ENCODE data around the gene UCHL5.

UCHL5 gene

GRCh38 chr1:193079187-193079586 is 20.0 kb upstream of the UCHL5 start:
- Histone ChIP-seq H3K4me1 (ENCODE audit: insufficient read depth, insufficient read length) (no peaks in the 10 kb centered on the region), H3K27me3 (ENCODE audit: insufficient read depth, insufficient read length) (no peaks in the 10 kb centered on the region), H3K4me3 (ENCODE audit: insufficient read length, low read depth) (no peak overlapping the region), H3K9ac (ENCODE audit: insufficient read length, low read depth) (no peak overlapping the region), H3K9me3 (ENCODE audit: insufficient read depth, low read length) (peaks cover 18% of the 10 kb centered on the region), H3K36me3 (ENCODE audit: insufficient read depth, insufficient read length, low read length) (peaks cover 80% of the 10 kb centered on the region)
- TF ChIP-seq YY1 (IDR thresholded peaks at IDR 0.05; ENCODE audit: insufficient read depth, insufficient read length) (no peak), SUZ12 (IDR thresholded peaks at IDR 0.05; ENCODE audit: extremely low read depth, insufficient read depth, insufficient read length) (no peak), ZNF274 (IDR thresholded peaks at IDR 0.05; ENCODE audit: low read depth, low read length) (no peak)
- DNase-seq (ENCODE audit: low read depth, low spot score) = no peak

DNA sequence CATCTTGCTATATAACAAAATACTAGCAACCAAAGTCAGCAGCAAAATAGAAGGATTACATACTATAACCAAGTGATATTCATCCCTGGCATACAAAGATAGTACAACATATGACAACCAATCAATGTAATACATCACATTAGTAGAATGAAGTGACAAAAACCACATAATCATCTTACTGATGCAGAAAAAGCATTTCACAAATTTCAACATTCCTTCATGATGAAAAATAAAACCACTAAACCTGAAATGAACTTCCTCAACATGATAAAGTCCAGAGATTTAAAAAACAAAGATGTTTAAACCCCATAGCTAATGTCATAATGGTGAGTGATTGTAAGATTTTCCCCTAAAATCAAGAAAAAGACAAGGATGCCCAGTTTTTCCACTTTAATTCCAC is 18.8 kb upstream of the UCHL5 start:
- H3K4me3 ChIP-seq (ENCODE audit: insufficient read length, low read depth) = no peak overlapping the region
- DNase-seq (ENCODE audit: low read depth, low spot score) = no peak
- H3K36me3 ChIP-seq (ENCODE audit: insufficient read depth, insufficient read length, low read length) = peaks cover 73% of the 10 kb centered on the region
- no peaks in the 10 kb centered on the region for H3K4me1 ChIP-seq (ENCODE audit: insufficient read depth, insufficient read length)
- TF ChIP-seq ZNF274 (IDR thresholded peaks at IDR 0.05; ENCODE audit: low read depth, low read length) = no peak
- no peak for TF ChIP-seq SUZ12 (IDR thresholded peaks at IDR 0.05; ENCODE audit: extremely low read depth, insufficient read depth, insufficient read length)
- no peak for TF ChIP-seq YY1 (IDR thresholded peaks at IDR 0.05; ENCODE audit: insufficient read depth, insufficient read length)
- no peak overlapping the region for H3K9ac ChIP-seq (ENCODE audit: insufficient read length, low read depth)
- H3K27me3 ChIP-seq (ENCODE audit: insufficient read depth, insufficient read length) = no peaks in the 10 kb centered on the region
- H3K9me3 ChIP-seq (ENCODE audit: insufficient read depth, low read length) = peaks cover 23% of the 10 kb centered on the region

DNA sequence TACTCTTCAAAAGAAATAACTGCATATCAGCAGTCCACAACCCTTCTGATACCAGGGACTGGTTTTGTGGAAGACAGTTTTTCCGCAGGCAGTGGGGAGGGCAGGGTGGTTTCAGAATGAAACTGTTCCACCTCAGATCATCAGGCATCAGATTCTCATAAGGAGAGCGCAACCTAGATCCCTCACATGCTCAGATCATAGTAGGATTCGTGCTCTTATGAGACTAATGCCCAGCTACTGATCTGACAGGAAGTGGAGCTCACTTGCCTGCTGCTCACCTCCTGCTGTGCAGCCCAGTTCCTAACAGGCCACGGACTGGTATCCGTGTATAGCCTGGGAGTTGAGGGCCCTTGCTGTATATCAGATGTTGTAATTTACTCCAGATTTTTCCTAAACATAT is 11.8 kb upstream of the UCHL5 start:
- H3K36me3 ChIP-seq (ENCODE audit: insufficient read depth, insufficient read length, low read length) = peaks cover 53% of the 10 kb centered on the region
- H3K4me1 ChIP-seq (ENCODE audit: insufficient read depth, insufficient read length) = no peaks in the 10 kb centered on the region
- 0 out of 2 replicates have a peak, but pooled peaks cover 6% of the 10 kb centered on the region for H3K9me3 ChIP-seq (ENCODE audit: insufficient read depth, low read length)
- TF ChIP-seq ZNF274 (IDR thresholded peaks at IDR 0.05; ENCODE audit: low read depth, low read length) = no peak
- TF ChIP-seq SUZ12 (IDR thresholded peaks at IDR 0.05; ENCODE audit: extremely low read depth, insufficient read depth, insufficient read length) = no peak
- no peak for TF ChIP-seq YY1 (IDR thresholded peaks at IDR 0.05; ENCODE audit: insufficient read depth, insufficient read length)
- no peak overlapping the region for H3K4me3 ChIP-seq (ENCODE audit: insufficient read length, low read depth)
- no peak for DNase-seq (ENCODE audit: low read depth, low spot score)
- H3K27me3 ChIP-seq (ENCODE audit: insufficient read depth, insufficient read length) = no peaks in the 10 kb centered on the region
- no peak overlapping the region for H3K9ac ChIP-seq (ENCODE audit: insufficient read length, low read depth)

- no peaks in the 10 kb centered on the region for H3K27me3 ChIP-seq (ENCODE audit: insufficient read depth, insufficient read length)
- no peak overlapping the region for H3K4me3 ChIP-seq (ENCODE audit: insufficient read length, low read depth)
- TF ChIP-seq ZNF274 (IDR thresholded peaks at IDR 0.05; ENCODE audit: low read depth, low read length) (no peak), SUZ12 (IDR thresholded peaks at IDR 0.05; ENCODE audit: extremely low read depth, insufficient read depth, insufficient read length) (no peak), YY1 (IDR thresholded peaks at IDR 0.05; ENCODE audit: insufficient read depth, insufficient read length) (no peak)
- no peak overlapping the region for H3K9ac ChIP-seq (ENCODE audit: insufficient read length, low read depth)
- DNase-seq (ENCODE audit: low read depth, low spot score) = no peak
- 0 out of 2 replicates have a peak, but pooled peaks cover 6% of the 10 kb centered on the region for H3K9me3 ChIP-seq (ENCODE audit: insufficient read depth, low read length)
- peaks cover 53% of the 10 kb centered on the region for H3K36me3 ChIP-seq (ENCODE audit: insufficient read depth, insufficient read length, low read length)
- no peaks in the 10 kb centered on the region for H3K4me1 ChIP-seq (ENCODE audit: insufficient read depth, insufficient read length)
Measured at GRCh38 chr1:193070386-193070753, 11.2 kb upstream of the UCHL5 start.

DNA sequence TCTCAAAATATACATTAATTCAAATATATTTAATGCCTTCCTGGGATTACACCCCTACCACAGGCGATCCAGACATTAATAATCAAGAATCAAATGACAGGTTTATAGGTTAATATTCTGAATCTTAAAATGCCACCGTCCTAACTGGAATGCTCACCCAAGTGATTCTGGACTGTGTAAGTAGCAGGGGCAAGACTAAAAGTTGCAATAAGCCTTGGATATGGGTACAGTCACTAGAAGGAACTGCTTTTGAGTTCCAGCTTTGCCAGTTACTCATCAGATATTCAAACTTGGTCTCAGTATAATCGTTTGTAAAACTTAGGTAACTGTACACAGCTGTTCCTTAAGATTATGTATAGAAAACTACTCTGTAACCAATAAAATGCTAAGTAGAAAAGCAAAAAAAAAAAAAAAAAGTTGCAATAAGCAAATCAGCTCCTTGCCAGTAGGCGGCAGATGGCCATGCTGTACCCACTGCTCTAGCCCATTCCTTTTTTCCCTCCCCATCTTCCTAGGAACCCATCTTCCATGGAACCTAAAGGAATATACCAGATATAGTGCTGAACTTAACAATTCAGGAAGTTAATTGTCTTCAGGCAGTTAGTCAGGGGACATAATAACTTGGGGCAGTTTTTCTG is 10.7 kb upstream of the UCHL5 start:
- no peak for DNase-seq (ENCODE audit: low read depth, low spot score)

GRCh38 chr1:193068013-193068412 is 8.9 kb upstream of the UCHL5 start:
- H3K36me3 ChIP-seq (ENCODE audit: insufficient read depth, insufficient read length, low read length) = peaks cover 59% of the 10 kb centered on the region
- no peak for DNase-seq (ENCODE audit: low read depth, low spot score)

More for the DNA sequence above, 10.7 kb upstream of the UCHL5 start:
- Histone ChIP-seq H3K36me3 (ENCODE audit: insufficient read depth, insufficient read length, low read length) (peaks cover 51% of the 10 kb centered on the region), H3K27me3 (ENCODE audit: insufficient read depth, insufficient read length) (no peaks in the 10 kb centered on the region), H3K4me3 (ENCODE audit: insufficient read length, low read depth) (no peak overlapping the region), H3K9ac (ENCODE audit: insufficient read length, low read depth) (no peak overlapping the region), H3K4me1 (ENCODE audit: insufficient read depth, insufficient read length) (no peaks in the 10 kb centered on the region), H3K9me3 (ENCODE audit: insufficient read depth, low read length) (0 out of 2 replicates have a peak, but pooled peaks cover 6% of the 10 kb centered on the region)
- TF ChIP-seq ZNF274 (IDR thresholded peaks at IDR 0.05; ENCODE audit: low read depth, low read length) (no peak), SUZ12 (IDR thresholded peaks at IDR 0.05; ENCODE audit: extremely low read depth, insufficient read depth, insufficient read length) (no peak), YY1 (IDR thresholded peaks at IDR 0.05; ENCODE audit: insufficient read depth, insufficient read length) (no peak)

DNA sequence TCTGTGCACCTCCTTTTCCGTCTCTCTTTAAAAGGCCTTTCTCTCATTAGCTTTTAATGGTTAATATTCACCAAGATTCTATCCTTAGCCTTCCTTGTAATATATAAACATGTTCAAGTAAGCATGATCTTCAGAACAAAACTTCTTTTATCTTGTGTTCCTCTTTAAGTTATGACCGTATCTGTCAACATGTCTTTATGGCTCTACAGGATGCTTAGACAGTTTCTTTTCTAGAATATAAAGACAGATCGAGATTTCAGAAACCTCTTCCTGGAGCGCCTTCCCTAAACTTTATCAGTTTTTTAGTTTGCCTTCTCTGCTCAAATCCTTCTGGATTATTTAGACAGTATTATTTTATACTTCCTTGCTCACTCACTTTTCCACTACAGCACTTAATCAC is 7.4 kb upstream of the UCHL5 start:
- Histone ChIP-seq H3K9me3 (ENCODE audit: insufficient read depth, low read length) (no peaks in the 10 kb centered on the region), H3K36me3 (ENCODE audit: insufficient read depth, insufficient read length, low read length) (peaks cover 53% of the 10 kb centered on the region), H3K9ac (ENCODE audit: insufficient read length, low read depth) (no peak overlapping the region), H3K27me3 (ENCODE audit: insufficient read depth, insufficient read length) (no peaks in the 10 kb centered on the region), H3K4me1 (ENCODE audit: insufficient read depth, insufficient read length) (no peaks in the 10 kb centered on the region), H3K4me3 (ENCODE audit: insufficient read length, low read depth) (no peak overlapping the region)
- TF ChIP-seq ZNF274 (IDR thresholded peaks at IDR 0.05; ENCODE audit: low read depth, low read length) (no peak), YY1 (IDR thresholded peaks at IDR 0.05; ENCODE audit: insufficient read depth, insufficient read length) (no peak), SUZ12 (IDR thresholded peaks at IDR 0.05; ENCODE audit: extremely low read depth, insufficient read depth, insufficient read length) (no peak)
- no peak for DNase-seq (ENCODE audit: low read depth, low spot score)

More at GRCh38 chr1:193068013-193068412, 8.9 kb upstream of the UCHL5 start:
- Histone ChIP-seq H3K9me3 (ENCODE audit: insufficient read depth, low read length) (0 out of 2 replicates have a peak, but pooled peaks cover 2% of the 10 kb centered on the region), H3K4me3 (ENCODE audit: insufficient read length, low read depth) (no peak overlapping the region), H3K27me3 (ENCODE audit: insufficient read depth, insufficient read length) (no peaks in the 10 kb centered on the region), H3K4me1 (ENCODE audit: insufficient read depth, insufficient read length) (no peaks in the 10 kb centered on the region), H3K9ac (ENCODE audit: insufficient read length, low read depth) (no peak overlapping the region)
- TF ChIP-seq YY1 (IDR thresholded peaks at IDR 0.05; ENCODE audit: insufficient read depth, insufficient read length) (no peak), SUZ12 (IDR thresholded peaks at IDR 0.05; ENCODE audit: extremely low read depth, insufficient read depth, insufficient read length) (no peak), ZNF274 (IDR thresholded peaks at IDR 0.05; ENCODE audit: low read depth, low read length) (no peak)
